ENCODE measurements around the gene CLDN1.

Gene CLDN1, protein sequence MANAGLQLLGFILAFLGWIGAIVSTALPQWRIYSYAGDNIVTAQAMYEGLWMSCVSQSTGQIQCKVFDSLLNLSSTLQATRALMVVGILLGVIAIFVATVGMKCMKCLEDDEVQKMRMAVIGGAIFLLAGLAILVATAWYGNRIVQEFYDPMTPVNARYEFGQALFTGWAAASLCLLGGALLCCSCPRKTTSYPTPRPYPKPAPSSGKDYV
- 0 to 5.5 (median 0.22) reads per million in 18 experiments for total RNA-seq

DNA sequence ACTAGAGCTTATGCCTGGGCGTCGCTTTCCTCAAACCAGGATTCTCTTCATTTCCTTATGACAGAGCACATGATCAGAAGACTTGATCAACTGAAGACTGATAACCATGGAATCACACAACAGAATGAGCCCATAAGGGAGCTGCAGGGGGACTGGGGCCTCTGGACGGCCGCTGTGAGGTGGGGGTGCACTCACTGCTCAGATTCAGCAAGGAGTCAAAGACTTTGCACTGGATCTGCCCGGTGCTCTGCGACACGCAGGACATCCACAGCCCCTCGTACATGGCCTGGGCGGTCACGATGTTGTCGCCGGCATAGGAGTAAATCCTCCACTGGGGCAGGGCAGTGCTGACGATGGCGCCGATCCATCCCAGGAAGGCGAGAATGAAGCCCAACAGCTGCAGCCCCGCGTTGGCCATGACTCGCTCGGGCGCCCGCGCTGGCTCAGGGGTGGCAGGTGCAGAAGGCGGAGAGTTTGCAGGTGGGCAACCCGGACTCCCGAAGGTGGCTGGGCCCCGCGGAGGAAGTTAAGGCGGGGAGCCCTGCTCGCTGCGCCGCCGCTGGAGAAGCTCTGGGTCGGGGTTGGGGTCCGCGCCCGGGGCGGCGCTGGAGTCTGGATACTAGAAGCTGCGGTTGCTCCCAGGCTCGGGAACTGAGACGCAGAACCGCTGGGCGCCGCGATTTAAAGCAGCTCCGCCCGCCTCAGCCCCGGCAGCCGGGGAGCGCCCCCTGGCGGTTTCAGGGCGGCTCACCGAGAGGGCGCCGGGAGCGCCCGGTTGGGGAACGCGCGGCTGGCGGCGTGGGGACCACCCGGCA is at the start of gene CLDN1:
TSS of gene CLDN1 (minus strand) at position 658 of the 815 bp plus-strand sequence. CDS start at position 418, 240 bp downstream.
- peak; percentile 56 to 81 for DNase-seq

GRCh38 chr3:190371152-190371551 is 48.9 kb upstream of the CLDN1 start:
- DNase-seq: no peak

- no peak for DNase-seq
These were observed 48.1 kb upstream of the CLDN1 start for GRCh38 chr3:190370369-190370768.

DNA sequence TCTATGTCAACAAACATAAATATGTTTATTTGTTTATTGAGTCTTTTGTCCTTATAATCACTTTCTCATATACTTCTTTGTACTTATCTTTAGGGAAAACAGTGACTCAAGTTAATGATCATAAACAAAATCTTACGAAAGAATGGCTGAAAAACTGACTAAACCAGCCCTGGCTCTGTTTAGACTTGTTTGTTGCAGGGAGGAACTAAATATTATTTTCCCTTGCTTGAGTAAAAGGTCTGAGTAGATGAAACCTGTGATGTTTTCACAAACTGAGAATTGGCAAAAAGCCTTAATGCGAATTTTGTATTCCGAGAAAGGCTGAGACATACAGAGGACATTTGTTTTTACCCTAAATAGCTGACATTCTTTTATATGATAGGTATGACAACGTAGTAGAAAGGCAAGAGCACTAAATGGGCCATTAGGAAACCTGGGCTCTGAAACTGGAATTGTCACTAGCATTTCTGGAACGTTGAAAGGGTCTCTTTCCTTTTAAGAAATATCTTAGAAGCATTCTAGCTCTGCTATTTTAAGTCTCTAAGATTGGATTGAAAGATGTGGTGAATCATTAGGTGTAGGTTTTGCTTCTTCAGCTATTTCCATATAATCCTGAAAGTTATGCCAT is 47.5 kb upstream of the CLDN1 start:
- no peak for DNase-seq

DNA sequence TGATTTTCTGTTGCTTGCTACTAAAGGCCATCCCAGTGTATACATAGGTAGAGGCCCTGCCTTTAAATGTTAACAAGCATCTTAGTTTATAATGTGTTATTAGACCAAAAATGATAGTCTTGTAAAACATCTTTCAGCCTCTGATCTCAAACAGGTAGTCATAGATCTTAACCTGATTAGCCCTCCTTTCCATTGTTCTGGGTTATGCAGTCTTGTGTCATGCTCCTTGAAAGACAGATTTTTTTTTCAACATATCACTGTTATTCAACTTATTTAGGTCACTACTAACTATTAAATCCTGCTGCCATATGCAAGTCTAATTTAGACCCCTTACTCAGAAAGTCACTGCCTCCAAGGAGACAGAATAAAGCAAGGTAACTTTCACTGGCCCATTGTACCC is 46.6 kb upstream of the CLDN1 start:
- DNase-seq: no peak

DNA sequence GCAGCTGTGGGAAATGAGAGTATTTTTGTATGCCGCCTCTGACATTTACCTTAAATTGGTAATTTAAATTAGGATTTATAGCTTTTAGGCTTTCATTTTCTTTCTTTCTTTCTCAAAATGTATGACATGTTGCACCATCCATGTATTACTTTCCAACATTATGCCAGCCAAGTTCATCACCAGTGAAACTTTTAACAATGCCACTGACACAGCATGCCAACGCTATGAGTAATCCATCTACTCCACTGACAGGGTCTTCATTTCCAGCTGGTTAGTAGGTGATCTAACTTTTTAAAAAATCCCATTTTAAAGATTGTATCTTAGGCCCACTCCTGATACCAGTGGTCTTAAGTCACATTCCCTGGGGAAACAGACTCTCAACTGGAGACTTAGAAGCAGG is 43.9 kb upstream of the CLDN1 start:
- no peak for DNase-seq

DNA sequence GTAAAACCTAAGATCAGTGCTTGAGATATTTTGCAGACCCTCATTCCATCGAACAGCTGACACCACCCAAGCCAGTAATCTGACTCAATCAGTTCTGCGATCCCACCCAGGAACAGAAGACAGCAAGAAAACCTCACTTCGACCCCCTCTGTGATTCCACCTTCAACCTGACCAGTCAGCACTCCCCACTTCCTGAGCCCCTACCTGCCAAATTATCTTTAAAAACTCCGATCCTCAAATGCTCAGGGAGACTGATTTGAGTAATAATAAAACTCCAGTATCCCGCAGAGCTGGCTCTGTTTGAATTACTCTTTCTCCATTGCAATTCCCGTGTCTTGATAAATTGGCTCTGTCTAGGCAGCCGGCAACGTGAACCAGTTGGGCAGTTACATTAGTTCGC is 40.0 kb upstream of the CLDN1 start:
- no peak for DNase-seq

DNA sequence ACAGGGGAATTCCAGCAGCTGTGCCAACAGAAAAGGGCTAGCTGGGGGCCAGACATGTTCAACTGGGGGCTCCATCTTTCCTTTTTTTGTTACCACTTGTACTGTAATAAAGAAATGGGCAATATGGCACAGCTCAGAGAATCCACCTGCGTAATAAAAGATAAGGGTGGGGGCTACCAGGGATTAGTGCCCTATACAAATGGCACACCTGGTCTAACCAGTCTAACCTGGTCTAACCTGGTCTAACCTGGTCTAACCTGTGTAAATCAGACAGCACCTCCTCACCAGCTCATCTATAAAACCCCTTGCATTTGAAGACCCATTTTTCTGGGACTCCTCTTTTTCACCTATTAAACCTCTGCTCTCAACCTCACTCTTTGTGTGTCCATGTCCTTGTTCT is 39.5 kb upstream of the CLDN1 start:
- DNase-seq: no peak

DNA sequence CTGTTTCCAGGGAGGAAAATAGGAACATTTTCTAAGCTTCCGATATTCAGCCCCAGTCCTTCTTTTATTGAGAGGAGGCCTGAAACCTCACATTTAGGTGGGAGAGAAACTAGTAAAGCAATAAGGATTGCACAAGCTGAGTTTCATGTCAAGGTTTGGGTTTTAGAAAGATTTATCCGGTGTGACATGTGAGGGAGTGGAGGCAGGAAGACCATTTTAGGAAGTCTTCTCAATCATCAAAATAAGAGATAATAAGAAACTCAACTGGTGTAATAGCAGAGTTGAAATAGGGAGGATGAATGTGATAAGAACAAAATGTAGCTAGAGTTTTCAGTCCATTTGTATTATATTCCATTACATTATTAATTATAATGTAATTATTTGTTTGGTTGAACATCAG is 38.0 kb upstream of the CLDN1 start:
- DNase-seq: no peak

GRCh38 chr3:190359813-190360212 is 37.6 kb upstream of the CLDN1 start:
- DNase-seq: no peak

DNA sequence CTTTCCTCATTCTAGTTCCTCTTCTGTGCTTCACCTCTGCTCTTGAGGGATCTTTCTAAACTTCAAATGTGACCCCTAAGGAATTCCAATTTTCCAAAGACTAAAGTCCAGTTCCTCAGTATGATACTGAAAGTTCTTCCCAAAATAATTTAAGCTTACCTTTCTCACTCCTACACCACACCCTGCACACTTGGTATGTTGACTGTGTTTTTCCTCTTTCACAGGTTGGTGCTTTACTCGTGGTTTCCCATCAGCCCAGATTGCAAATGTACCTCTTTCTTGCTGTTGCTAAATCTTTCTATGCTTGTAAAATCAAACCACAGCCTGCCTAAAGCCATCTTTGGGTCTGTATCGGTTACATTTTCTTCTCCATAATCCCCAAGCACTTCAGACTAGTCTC is 35.2 kb upstream of the CLDN1 start:
- no peak for DNase-seq

- no peak for DNase-seq
These were observed 34.0 kb upstream of the CLDN1 start for GRCh38 chr3:190356246-190356645.

GRCh38 chr3:190352861-190353457 is 30.7 kb upstream of the CLDN1 start:
- no peak for DNase-seq

GRCh38 chr3:190346541-190346940 is 24.3 kb upstream of the CLDN1 start:
- no peak for DNase-seq

DNA sequence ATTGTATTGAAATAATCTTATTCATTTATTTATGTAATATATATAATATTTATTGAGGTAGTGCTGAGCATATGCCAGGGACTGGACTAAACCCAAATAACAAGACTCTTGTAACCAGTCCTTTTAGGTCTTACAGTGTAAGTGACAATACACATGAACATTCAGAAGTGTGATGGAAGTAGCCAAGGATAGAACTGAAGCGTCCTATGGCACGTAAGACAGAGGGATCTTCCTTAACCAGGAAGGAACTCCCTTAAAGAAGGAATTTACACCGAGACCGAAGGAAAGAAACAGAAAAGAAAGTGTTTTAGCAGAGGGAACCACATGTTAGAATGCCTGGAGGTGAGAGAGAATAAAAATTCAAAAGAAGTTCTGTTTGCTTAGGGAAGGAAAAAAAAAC is 23.6 kb upstream of the CLDN1 start:
- DNase-seq: no peak

GRCh38 chr3:190345027-190345821 is 23.0 kb upstream of the CLDN1 start:
- DNase-seq: no peak

DNA sequence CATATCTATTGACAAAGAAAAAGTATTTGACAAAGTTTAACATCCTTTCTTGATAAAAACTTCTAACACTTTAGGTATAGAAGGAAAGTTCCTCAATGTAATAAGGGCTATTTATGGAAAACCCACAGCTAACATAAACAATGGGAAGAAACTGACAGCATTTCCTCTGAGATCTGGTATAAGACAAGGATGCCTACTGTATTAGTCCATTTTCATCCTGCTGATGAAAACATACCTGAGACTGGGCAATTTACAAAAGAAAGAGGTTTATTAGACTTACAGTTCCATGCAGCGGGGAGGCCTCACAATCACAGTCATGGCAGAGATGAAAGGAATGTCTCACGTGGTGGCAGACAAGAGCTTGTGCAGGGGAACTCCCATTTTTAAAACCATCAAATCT is 17.8 kb upstream of the CLDN1 start:
- no peak for DNase-seq

GRCh38 chr3:190339130-190339529 is 16.9 kb upstream of the CLDN1 start:
- no peak for DNase-seq

DNA sequence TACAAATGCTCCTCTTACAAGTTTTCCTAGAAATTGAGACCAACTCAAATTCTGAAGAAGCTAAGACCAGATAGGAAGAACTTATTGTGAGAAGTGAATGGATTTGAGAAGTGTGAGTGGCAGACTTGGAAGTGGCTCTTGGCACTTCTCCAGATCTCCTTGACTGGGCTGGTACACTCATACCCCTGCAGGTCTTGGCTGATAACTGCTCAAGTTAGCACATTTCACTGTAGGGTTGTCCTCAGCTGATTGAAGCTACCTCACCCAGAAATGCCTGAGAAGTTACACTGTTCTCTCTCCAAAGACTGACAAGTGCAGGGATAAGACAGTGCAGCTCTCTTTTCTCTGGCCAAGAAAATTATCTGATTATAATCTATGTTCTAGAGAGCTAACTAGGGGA is 16.5 kb upstream of the CLDN1 start:
- DNase-seq: peak in 1 of 2 donors; percentile 9

DNA sequence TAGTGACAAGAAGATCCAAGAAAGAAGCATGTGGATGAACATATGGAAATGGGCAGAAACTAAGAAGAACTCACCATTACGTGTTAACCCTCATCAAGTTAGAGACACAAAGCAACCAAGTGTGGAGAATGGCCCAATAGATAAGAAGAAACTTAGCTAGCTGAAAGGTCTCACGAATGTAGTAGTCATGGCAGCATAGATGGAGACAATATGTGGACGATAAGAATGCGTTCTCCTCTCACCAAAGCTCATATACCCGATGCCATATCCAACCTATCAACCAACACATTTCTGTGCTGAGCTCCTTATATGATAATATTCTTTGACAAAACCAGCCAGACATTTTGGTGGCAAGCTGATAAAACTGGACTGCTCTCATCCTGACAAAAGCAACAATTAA is 15.1 kb upstream of the CLDN1 start:
- DNase-seq: no peak

DNA sequence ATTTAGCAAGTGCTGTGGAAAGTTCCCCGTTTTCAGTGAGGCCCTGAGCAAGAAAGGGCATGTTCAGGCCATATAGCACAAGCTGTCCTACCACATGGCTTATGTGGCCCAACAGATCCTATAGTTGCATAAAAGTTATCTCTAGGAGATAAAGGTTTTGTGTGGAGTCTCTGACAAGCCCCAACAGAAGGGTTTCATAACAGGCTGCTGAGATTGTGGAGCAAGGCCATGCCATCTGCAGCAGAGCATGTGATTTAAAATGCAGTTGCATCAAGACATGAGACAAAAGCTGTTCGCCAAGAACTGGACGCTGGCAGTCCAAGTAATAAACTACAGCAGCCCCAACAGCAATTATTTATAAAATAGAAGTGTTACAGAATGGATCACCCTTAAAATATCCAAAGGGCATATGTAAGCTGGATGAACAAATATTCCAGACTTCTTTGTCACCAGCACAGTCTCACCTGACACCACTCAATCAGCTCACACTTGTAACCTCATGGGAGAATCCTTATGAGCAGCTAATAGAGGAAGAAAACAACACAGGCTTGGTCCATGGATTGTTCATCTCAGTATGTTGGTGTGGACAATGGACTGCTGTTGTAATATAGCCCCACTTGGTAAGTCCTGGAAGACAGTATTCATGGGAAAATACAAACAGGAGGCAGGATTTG is 14.4 kb upstream of the CLDN1 start:
- no peak for DNase-seq

DNA sequence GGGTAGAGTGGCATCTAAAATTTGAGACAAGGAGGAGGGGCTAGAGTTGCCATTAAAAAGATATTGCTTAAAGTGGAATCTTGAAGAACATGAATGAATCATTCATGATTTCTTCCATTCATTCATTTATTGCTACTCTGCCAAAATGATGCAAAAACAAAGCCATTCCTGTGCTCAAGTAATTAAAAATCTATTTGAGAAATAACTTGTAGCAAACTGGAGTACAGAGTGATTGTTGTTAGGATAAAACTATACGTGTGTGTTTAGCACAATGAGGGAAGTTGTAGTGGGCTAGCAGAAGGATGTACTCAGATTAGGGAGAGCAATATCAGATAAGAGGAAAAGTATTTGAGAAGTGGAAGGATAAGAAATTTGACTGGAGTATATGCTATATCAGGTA is 11.7 kb upstream of the CLDN1 start:
- no peak for DNase-seq

Measured in inflammatory macrophage (primary cell).